GM18508 (cell line): ENCODE results near the gene SMARCD2.

ENCODE experiments used
- ATAC-seq: cut with Tn5 transposase; IDR thresholded peaks from one replicate; pipeline ENCODE4 v1.9.1; 2021; ENCODE audit warnings: moderate number of reproducible peaks; ENCODE audit not compliant: insufficient read depth, unreplicated experiment

Gene SMARCD2

DNA sequence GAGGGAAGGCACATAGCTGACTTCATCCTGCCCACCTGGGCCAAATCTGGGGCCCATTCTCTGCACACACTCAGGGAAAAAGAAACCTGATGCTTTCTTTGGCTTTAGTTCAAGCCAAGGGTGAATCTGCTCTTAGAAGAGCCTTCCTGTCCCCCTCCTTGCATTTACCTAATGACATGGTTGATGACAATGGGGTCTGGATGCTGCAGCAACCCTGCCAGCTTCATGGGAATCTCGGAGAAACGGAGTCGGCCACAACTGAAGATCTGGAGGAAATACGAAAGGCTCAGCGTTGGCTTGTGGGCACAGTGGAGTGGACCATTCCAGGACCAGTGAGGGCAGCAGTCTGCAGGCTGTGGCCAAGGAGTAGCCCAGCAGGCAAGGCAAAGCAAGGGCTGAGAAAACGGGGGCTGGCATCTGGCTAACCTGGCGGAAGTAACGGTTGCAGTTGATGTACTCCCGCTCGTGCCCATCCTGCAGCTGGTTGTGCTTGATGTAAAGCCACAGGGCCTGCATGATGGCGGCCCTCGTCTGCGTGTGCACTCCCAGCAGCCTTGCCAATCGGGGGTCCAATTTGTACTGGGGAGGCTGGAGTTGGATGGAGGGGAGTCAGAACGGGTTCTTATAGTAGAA lies 8.6 kb downstream of the SMARCD2 start:
- no peak for ATAC-seq

DNA sequence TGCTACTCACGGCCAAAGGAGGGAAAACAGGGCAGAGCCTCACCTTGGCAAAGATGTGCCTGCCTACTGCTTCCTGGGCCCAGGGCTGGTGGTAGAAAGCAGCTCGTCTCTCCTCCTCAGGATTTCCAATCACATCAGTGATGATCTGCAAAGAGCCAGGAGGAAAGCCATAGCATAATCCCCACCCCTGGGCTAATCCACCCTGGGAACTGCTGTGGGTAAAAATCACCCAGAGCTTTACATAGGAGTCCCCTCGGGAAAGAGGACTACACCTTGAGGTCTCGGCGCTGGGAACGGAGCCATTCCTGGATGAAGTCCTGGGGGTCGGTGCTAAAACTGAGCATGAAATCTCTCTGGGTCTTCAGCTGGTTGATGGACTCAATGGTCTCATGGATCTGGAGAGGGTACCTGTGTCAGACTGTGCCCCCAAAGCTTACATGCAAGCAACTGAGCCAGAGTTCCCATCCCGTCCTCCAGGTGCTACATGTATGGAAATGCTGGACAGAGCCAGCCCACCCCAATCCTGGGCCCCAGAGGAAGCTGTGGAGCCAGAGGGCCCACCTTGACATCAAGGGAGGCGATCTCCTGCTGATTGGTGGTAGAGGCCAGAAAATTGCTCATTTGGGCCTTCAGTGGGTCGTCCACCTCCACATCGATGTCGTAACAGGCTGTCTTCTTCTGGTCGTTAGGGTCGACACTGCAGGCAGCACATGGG lies 9.3 kb downstream of the SMARCD2 start:
- ATAC-seq, result no peak

DNA sequence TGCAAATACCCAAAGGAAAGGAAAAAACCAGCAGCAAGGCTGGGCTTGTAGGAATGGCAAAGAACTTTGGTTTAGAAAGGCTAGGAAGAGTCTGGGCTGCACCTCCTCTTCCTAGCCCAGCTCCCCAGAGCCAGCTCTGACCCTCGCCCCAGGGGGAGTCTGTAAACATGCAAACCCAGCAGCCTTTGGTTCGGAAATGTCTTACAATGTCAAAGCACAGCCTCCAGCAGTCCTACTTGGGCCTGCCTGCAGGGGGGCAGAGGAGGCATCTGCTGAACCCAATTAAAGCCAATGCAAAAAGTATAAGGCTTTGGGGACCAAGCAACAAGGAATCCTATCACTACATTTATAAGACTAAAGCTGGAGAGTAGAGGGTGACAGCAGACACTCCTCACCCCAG lies 10.0 kb downstream of the SMARCD2 start:
- no peak for ATAC-seq

DNA sequence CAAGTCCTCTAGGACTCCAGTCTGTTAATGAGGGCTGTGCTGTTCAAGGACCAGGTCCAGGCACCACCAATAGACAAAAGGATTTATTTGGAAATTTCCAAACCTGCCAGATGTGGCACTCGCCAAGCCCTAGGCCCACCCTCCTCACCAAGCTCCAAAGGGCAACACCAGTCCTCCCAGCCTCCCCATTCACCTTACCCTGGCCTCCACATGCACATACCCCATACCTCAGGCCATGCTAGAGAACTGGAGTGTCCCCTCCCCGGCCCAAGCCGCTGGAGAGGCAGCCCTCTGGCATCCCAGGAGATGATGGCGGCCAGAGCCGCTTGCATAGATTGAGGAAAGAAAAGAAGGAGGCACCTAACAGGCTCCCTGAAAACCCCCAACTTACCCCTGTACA lies 10.5 kb downstream of the SMARCD2 start:
- no peak for ATAC-seq

DNA sequence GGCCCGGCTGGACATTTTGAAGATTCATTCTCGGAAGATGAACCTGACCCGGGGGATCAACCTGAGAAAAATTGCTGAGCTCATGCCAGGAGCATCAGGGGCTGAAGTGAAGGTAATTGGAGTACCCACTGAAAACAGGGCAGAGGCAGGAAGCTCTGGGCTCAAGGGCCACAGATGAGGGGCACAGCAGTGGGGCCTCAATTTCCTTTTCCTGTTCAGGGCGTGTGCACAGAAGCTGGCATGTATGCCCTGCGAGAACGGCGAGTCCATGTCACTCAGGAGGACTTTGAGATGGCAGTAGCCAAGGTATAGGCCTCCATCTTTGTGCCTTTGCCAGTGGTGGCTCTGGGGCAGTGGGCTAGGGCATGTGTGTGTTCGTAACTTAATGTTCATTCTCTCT lies 11.0 kb downstream of the SMARCD2 start:
- ATAC-seq, result no peak

DNA sequence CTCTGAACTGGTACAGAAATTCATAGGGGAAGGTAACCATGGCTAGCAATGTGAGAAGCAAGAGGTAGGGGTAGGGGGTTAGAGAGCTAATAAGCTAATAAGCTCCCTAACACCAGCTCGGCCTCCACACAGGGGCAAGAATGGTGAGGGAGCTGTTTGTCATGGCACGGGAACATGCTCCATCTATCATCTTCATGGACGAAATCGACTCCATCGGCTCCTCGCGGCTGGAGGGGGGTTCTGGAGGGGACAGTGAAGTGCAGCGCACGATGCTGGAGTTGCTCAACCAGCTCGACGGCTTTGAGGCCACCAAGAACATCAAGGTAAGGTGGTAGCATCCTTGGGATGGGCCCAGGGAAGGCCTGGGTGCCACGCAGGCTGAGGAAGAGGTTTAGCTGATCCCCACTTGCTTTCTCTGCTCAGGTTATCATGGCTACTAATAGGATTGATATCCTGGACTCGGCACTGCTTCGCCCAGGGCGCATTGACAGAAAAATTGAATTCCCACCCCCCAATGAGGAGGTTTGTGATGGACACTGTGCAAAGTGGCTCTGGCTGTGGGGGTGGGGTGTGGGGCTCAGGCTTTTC lies 11.5 kb downstream of the SMARCD2 start:
- ATAC-seq, result no peak

DNA sequence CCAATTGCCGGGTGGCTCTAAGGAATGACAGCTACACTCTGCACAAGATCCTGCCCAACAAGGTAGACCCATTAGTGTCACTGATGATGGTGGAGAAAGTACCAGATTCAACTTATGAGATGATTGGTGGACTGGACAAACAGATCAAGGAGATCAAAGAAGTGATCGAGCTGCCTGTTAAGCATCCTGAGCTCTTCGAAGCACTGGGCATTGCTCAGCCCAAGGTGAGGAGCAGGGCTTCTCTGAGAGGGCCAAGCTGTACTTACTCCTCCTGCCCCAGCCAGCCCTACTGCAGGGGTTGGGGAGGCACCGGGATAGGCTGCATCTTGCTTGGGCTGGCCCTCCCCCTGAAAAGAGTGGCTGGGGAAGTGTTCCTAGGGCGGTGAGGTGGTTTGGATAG lies 12.2 kb downstream of the SMARCD2 start:
- ATAC-seq, result no peak

DNA sequence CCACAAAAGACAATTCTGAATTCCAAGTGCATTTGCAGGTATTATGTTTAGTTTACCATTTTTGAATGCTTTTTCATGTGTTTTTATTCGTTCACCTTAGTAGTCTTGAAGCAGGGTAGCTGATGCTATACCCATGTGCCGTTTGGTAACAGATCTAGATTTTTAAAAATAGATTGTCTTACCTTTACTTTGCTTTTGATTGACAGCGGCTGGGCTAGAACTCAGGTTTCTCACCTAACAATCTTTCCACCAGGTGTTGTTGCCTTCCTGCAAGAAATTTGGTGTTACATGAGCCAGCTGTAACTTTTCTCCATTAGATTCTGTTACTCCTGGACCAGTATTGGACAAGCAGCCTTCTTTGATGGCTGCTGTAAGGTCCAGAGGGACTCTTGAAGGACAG lies 13.5 kb downstream of the SMARCD2 start:
- no peak for ATAC-seq

DNA sequence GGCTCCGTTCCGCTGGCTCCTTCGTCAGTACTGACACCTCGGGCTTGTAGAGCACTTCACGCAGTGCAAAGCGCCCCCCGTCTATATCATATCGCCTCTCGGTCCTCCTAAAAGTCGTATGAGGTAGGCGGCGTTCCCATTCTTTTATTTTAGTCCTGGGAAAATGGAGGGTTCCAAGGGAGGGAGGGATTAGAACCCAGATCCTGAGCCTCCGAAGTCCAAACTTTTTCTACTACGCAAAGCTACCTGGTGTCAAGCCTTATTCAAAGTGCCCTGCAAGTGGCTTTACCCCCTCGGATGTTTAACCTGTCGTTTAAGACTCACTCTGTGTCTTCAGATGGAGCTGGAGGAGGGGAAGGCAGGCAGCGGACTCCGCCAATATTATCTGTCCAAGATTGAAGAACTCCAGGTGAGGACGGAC lies 14.7 kb downstream of the SMARCD2 start:
- ATAC-seq, result no peak

DNA sequence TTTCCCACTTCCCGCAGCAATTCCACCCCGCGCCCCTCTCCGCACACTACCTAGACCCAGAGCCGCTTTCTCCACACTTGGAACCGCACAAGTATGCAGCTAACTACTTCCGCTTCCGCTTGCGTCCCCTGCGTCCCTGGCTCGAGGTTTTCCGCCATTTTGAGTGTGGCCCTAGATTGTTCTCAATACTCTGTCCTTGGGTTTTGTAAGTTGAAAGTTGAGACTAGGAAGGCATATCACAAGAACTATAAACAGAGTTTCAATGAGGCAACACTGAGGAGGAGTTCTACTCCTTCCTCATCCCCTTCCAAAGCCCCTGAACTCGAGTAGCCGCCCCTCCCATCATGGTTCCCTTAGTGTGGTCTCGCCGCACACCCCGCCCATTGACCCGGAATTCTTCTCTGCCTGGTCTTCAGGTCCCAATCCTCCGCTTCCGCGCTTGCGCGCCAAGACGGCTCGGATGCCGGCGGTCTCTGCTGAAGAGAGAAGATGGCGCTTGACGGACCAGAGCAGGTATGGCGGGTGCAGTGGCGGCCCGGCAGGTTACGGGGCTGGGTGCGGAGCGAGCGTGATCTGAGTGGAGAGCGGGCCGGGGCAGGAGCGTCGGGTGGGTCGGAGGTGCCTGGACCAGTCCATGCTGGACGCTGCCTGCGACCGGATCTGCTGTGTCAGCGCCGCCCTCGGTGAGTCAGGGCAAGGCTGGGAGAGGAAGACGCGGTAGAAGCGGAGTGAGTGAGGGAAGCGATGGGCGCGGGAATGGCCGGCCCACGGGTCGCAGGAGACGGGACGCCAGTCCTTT lies 15.3 kb downstream of the SMARCD2 start, which contains the start of the genes FTSJ3 and PSMC5:
Gene FTSJ3 (minus strand): TSS at position 662 of the 799 bp plus-strand sequence. CDS start 761 bp downstream, outside the sequence.
Gene PSMC5 (plus strand): TSS at position 430 of the 799 bp plus-strand sequence. CDS start 60 bp downstream, at position 490.
- peak; percentile 46 for ATAC-seq

DNA sequence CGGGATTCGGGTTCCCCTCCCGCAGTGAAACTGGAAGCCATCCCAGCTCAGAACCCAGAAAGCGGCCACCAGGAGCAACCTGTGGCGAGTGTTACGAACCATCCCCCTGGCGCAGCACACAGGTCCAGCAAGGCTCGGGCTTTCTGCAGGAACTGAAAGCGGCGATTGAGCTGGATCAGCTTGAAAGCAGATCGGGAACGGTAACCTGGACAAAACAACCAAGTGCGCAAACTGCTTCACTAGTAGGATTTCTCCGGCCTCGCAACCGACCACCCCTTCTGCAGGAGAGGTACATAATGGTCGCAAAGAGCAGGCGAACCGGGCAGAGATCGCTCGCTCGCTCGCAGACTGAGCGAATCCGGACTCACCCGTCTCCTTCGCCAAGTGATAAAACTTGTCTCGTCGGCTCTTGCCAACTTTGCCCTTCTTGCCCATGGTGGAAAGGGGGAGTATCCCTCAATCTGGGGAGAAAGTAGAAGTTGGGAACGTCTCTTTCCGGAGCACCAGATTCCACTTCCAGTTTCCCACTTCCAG lies 15.9 kb downstream of the SMARCD2 start:
- no peak for ATAC-seq

DNA sequence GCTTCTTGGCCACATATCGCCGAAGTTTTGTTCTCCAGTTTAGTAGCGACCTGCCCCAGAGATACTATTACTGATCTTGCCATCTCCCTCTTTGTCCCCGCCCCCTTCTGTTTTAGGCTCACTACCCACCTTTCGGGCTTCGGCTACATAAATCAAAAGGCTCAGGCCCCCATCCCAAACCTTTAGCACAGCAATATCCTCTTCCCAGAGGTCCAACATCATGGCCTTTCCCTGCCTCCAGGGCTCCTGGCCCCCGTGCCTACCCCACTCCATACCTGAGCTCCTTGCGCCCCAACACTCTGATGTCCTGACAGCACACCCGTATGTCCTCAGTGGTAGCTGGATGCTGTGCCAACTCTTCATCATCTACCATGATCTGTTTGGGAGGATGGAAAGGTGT lies 18.1 kb downstream of the SMARCD2 start:
- ATAC-seq, result no peak

DNA sequence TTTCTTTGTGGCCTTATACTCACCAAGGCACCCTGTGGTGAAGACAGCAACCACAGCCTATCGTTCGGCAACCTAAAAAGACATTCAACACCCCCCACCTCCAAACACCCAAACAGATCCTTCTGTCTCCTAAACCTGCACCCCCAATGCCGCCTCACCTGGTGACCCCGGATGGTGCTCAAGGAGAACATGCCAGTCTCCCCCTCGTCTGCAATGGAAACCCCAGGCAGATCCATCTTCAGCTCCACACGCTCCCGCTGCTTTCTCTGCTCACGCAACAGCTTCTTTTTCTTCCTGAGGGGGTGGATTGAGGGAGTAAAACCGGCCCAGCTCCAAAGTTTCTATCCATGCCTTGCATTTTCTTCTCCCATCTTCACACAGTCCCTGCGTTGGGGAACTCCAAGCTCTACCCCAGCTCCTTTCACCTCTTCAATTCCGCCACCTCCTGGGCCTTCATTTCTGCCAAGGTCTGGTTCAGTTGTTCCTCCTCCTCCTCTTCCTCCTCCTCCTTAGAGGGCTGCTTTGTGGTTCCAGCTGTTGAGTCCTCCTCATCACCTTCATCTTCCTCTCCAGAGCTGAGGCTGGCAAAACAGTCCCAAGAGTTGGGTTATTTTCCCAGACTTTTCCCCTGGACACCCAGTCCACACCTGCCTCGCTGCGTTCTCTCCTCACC lies 18.7 kb downstream of the SMARCD2 start:
- ATAC-seq, result no peak

DNA sequence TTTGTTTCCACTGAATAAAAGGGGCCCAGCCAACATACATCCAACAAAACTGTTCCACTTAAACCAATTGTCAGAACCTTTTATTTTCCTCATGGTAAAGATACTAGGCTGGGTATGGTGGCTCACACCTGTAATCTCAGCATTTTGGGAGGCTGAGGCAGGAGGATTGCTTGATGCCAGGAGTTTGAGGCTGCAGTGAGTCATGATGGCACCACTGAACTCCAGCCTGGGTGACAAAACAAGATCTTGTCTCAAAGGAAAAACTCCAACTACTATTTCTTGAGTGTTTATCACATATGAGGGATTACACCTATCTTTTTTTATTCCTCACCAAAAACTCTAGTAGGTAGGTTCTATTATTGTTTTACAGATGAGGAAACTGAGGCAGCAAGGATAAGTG lies 19.9 kb downstream of the SMARCD2 start:
- ATAC-seq, result no peak

DNA sequence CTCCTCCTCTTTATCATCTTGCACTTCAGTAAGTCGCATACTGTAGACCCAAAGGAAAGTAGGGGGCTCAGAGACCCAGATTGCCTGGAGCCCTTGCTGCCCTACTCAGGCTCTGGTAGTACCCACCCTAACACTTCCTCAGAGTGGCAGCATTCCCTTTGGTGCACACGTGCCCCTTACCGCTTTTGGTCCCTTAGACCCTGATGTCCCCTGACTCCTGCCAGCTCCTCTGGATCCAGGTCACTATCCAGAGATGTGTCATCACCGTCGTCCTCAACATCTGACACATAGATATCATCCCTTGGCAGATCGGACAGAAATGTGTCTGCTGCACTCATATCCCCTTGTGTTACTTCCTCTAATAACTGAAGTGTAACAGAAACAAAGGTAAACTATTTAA lies 20.7 kb downstream of the SMARCD2 start:
- ATAC-seq, result no peak

DNA sequence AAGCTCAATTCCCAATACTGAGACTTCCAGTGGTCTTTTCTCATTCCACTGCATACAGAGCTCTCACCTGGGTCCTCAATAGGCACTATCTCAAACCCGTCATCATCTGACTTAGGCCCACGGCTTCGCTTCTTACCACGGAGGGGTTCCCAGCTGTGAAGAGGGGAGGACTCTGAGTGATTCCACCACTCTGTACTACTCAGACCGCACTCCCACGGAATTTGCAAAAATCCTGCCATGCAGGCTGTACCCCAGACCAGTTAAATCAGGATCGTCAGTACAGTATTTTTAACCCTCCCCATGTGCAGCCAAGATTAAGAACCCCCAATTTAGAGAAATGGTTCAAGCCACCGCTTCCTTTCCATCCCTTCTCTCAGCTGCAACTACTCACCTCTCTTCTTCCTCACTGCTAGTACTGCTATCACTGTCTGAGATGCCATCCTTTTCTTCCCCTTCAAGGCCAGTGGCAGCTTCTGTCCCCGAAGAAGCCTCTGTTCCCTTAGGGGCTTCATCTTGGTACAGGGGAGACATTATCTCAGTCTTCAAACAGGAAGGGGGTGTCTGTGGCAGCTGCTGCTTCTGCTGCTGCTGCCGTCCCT lies 21.4 kb downstream of the SMARCD2 start:
- no peak for ATAC-seq

DNA sequence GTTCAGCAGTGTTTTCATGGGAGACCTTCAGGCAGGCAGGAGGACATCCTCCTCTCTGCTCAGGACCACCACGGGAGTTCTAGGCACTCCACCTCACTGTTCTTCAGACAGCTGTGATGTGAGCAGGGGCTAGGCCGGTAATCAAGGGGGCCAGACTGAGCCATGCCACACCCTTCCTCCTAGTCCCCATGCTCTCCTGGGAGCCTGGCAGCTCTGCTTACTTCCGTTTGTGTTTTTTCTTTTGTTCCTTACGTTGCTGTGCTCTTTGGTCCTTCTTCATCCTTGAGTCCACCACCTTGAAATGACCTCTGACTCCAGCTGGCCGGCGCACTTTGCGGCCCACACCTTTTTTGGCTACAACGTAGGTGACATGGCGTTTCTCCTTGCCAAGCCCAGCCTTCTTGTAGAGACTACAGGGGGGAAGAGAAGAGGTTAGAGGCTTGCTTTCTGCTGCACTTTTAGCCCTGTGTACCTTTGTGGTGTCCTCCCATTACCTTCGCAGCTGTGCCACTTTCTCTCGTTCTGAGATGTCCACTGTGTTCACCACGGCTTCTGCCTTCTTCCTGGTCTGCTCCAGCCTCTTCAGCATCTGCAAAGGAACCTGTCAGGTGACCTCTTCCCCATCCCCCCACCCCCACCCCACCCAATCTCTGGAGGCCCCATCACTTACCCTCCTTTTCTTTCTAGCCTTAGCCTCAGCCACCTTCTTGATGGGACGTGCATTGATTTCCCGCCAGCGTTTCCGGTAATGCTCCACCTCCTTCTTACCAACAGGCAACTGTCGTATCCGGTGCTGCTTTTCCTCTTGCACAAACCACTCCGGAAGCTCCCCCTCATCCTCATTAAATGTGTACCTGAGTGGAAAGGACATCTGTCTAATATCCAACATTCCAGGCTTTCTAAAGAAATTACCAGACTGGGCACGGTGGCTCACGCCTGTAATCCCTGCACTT lies 22.6 kb downstream of the SMARCD2 start:
- no peak for ATAC-seq

DNA sequence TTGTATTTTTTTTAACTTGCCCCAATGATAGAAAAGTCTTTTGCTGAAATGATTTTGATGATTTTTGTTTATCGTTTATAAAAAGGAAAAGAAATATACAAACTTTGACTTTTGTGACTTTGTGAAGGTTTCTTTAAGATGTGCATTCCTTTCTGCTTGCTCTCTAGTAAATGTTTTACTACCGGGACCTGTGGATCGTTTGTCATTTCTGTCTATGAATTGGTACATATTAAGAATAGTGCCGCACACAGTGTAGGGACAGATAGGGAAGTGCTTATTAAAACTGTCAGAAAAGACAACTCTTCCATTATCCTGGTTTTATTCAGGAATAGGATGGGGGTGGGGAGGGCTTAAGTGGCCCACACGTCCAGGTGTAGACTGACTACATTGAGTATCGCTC lies 23.4 kb downstream of the SMARCD2 start:
- ATAC-seq, result no peak
